Activated naive CD4-positive, alpha-beta T cell treated with anti-CD3 and anti-CD28 coated beads, Interleukin-2, amount 50 U/mL, for 16 hours (primary cell): ENCODE results near the gene SMG5.
"Not testable (repeated sequence)": the region's sequence is repeated elsewhere in the genome, so short reads cannot be mapped to it uniquely, and the experiment has no call there.

ENCODE experiments used
- DNase-seq: peaks from one replicate; pipeline ENCODE4 v3.0.0-alpha.2; 2020

The SMG5 gene

GRCh38 chr1:156245451-156246232 lies 37.0 kb downstream of the SMG5 start:
- DNase-seq, result peak; percentile 44

- DNase-seq, result no peak
These were observed 37.9 kb downstream of the SMG5 start for GRCh38 chr1:156244712-156245111.

GRCh38 chr1:156244126-156244525 lies 38.5 kb downstream of the SMG5 start:
- no peak for DNase-seq

- DNase-seq, result no peak
These were observed 39.9 kb downstream of the SMG5 start for GRCh38 chr1:156242738-156243137.

GRCh38 chr1:156241926-156242325 lies 40.7 kb downstream of the SMG5 start, which contains the start of gene BGLAP:
Gene BGLAP, plus strand, starts transcription at chr1:156242184. Its CDS starts 48 bp downstream, at chr1:156242232.
- no peak for DNase-seq

GRCh38 chr1:156241311-156241811 lies 41.3 kb downstream of the SMG5 start:
- DNase-seq, result no peak

GRCh38 chr1:156238248-156238647 lies 44.4 kb downstream of the SMG5 start:
- no peak for DNase-seq

- DNase-seq, result no peak
These were observed 46.5 kb downstream of the SMG5 start for GRCh38 chr1:156236164-156236563.

GRCh38 chr1:156233426-156234127 lies 49.0 kb downstream of the SMG5 start:
- no peak for DNase-seq

GRCh38 chr1:156232201-156232894 lies 50.3 kb downstream of the SMG5 start:
- no peak for DNase-seq

GRCh38 chr1:156230473-156230837 lies 52.2 kb downstream of the SMG5 start:
- no peak for DNase-seq

- DNase-seq, result no peak
These were observed 52.7 kb downstream of the SMG5 start for GRCh38 chr1:156229809-156230472.

- no peak for DNase-seq
These were observed 54.1 kb downstream of the SMG5 start for GRCh38 chr1:156228501-156228900.

GRCh38 chr1:156226782-156227181 lies 55.8 kb downstream of the SMG5 start:
- no peak for DNase-seq

GRCh38 chr1:156226116-156226538 lies 56.5 kb downstream of the SMG5 start:
- DNase-seq, result no peak

GRCh38 chr1:156225677-156226014 lies 57.0 kb downstream of the SMG5 start:
- no peak for DNase-seq

- no peak for DNase-seq
These were observed 60.5 kb downstream of the SMG5 start for GRCh38 chr1:156221986-156222692.

GRCh38 chr1:156220226-156220625 lies 62.4 kb downstream of the SMG5 start:
- no peak for DNase-seq

GRCh38 chr1:156217871-156218270 lies 64.8 kb downstream of the SMG5 start:
- peak; percentile 46 for DNase-seq

- DNase-seq, result not testable (repeated sequence)
These were observed 66.1 kb downstream of the SMG5 start for GRCh38 chr1:156216361-156217086.

- DNase-seq, result peak; percentile 19
These were observed 68.4 kb downstream of the SMG5 start for GRCh38 chr1:156214024-156214748.
